ENCODE data around the gene OOEP. TPM values are rescaled to one million over a fixed set of nuclear protein-coding genes. Genes with fewer than 3 reads are reported as not detected.

OOEP gene
- total RNA-seq, 1 experiment from 2014 or later, result not detected

DNA sequence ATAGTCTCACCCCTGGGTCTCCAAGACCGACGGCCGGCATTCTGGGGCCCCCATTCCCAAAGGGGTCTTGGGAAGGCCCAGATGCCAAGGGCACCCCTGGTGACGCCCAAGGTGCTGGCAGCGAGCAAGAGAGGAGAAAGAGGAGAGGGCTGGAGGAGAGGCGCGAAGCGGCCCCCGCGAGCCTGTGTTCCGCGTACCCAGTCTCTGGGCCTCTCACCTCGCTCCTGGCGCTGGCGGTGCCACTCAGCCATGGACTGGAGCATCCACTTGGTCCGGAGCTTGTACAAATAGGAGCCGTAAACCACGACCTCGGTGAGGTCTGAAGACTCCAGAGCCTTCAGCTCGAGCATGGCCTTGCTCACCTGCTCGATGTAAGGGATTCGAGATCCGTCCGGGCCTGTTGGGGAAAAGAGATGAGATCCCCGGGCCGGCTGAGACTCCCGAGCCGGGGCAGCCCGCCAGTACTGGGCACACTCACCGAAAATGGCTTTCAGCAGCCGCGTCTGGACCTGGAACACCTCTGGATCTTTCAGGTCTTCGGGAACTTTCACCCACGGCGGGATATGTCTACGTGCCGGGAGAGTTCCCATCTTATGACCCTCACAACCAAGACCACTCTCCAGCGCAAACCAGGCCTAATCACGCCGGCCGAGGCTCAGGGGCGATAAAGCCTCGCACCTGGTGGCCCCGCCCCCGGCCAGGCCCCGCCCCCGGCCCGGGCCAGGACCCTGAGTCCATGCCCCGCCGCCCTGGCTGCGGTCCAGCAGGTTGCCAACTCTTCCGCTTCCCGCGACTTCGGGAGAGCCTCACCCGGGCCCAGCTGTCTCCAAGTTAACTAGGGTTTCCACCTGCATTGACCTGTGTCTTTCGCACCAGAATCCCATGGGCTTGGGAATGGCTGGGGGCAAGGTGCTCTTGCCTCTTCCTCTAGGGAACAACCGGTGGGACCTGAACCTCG is 15.8 kb downstream of the OOEP start, which contains the start of gene DPPA5:
Gene DPPA5 (minus strand): TSS at position 641 of the 958 bp plus-strand sequence. CDS start 51 bp downstream, at position 590.
- POLR2A ChIA-PET, result no interaction called here
- RAD21 ChIA-PET (ENCODE audit: low non-redundant PET in 1 of 2, low total read pairs in 2 of 2, uncharacterized antibody in 2 of 2, unreplicated experiment in 2 of 2), result no interaction called here

DNA sequence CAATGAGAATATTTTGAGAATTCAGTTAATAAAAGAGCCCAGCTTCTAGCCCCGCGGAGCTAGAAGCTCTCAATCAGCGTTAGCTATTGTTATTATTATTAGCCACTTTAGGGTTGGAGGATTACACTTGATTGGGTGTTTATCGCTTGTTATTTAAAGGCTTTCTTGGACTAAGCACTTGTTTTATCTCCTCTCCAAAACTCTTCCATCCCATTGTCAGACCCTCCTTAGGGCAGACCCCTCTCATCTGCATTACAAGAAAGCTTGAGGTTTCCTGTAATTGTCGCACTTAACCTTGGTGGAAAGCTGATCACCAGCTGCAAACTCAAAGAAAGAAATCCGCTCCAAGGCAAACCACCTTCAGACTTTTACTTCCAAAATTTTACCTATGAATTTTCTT is 20.4 kb downstream of the OOEP start:
- DNase-seq (ENCODE audit: low read depth, low spot score) (no peak), ATAC-seq (no peak)
- Histone ChIP-seq H3K79me2 (ENCODE audit: insufficient read depth, low read length) (no peaks in the 10 kb centered on the region), H3K27me3 (ENCODE audit: insufficient read depth, low read length) (no peaks in the 10 kb centered on the region), H3K36me3 (ENCODE audit: control insufficient read depth in 1 of 2, insufficient read depth in 2 of 2, low read length in 2 of 2) (no peaks in the 10 kb centered on the region), H3K9ac (ENCODE audit: low read length) (no peak overlapping the region), H2AFZ (ENCODE audit: low read depth, low read length, poor library complexity, severe bottlenecking) (no peak overlapping the region), H3K4me2 (ENCODE audit: low read length) (no peak overlapping the region), H3K9me2 (ENCODE audit: insufficient read depth) (no peaks in the 10 kb centered on the region), H3K27ac (ENCODE audit: low read depth, low read length) (no peak overlapping the region), H3K4me1 (ENCODE audit: control insufficient read depth in 1 of 2, insufficient read depth in 2 of 2, low read length in 2 of 2) (no peaks in the 10 kb centered on the region), H4K20me1 (ENCODE audit: insufficient read depth) (no peaks in the 10 kb centered on the region), H3K9me3 (ENCODE audit: control insufficient read depth in 1 of 2, insufficient read depth in 1 of 2, low read depth in 1 of 2, low read length in 2 of 2) (no peaks in the 10 kb centered on the region), H3K4me3 (replicated peaks in 1 of 2; ENCODE audit: low read depth in 1 of 2, low read length in 2 of 2) (no peak overlapping the region)
- ChIA-PET CTCF (no interaction called here), RAD21 (ENCODE audit: low non-redundant PET in 1 of 2, low total read pairs in 2 of 2, uncharacterized antibody in 2 of 2, unreplicated experiment in 2 of 2) (no interaction called here), POLR2A (interaction anchor here (1.4 kb wide), 1 partner anchor 165 kb away, joined by 4 read pairs; no protein-coding TSS in a partner anchor)
- intact Hi-C loops (cut with micrococcal nuclease), result no loop called here
- BruUV-seq (replicated peaks), result no TSS peak
- TF ChIP-seq FOSL1 (IDR thresholded peaks at IDR 0.05; ENCODE audit: low read depth) (no peak), YY1 (IDR thresholded peaks at IDR 0.05; ENCODE audit: extremely low read depth, insufficient replicate concordance, low read depth, low read length) (no peak), SP1 (IDR thresholded peaks at IDR 0.05; ENCODE audit: low read depth) (no peak), ZNF274 (IDR thresholded peaks at IDR 0.05; ENCODE audit: low read depth, low read length) (no peak), EZH2phosphoT487 (IDR thresholded peaks at IDR 0.05; ENCODE audit: borderline replicate concordance) (no peak), JUND (IDR thresholded peaks at IDR 0.05) (no peak), CBX3 (IDR thresholded peaks at IDR 0.05; ENCODE audit: low read depth) (no peak), ELF1 (IDR thresholded peaks at IDR 0.05; ENCODE audit: borderline replicate concordance, low read depth) (no peak), EGR1 (IDR thresholded peaks at IDR 0.05; ENCODE audit: low read depth) (no peak), RAD21 (IDR thresholded peaks at IDR 0.05; ENCODE audit: low read depth) (no peak), TCF7L2 (IDR thresholded peaks at IDR 0.05; ENCODE audit: borderline replicate concordance, extremely low read depth, insufficient read depth, insufficient read length) (no peak), POLR2A (IDR thresholded peaks at IDR 0.05; ENCODE audit: borderline replicate concordance, extremely low read depth, insufficient read depth, insufficient read length) (no peak)
- TF ChIP-seq, protein P1, sequence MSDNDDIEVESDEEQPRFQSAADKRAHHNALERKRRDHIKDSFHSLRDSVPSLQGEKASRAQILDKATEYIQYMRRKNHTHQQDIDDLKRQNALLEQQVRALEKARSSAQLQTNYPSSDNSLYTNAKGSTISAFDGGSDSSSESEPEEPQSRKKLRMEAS (IDR thresholded peaks at IDR 0.05), result no peak
- TF ChIP-seq, protein P2, sequence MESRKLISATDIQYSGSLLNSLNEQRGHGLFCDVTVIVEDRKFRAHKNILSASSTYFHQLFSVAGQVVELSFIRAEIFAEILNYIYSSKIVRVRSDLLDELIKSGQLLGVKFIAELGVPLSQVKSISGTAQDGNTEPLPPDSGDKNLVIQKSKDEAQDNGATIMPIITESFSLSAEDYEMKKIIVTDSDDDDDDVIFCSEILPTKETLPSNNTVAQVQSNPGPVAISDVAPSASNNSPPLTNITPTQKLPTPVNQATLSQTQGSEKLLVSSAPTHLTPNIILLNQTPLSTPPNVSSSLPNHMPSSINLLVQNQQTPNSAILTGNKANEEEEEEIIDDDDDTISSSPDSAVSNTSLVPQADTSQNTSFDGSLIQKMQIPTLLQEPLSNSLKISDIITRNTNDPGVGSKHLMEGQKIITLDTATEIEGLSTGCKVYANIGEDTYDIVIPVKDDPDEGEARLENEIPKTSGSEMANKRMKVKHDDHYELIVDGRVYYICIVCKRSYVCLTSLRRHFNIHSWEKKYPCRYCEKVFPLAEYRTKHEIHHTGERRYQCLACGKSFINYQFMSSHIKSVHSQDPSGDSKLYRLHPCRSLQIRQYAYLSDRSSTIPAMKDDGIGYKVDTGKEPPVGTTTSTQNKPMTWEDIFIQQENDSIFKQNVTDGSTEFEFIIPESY (IDR thresholded peaks at IDR 0.05; ENCODE audit: extremely low read depth, insufficient replicate concordance, low read length), result no peak
- TF ChIP-seq, protein P3, sequence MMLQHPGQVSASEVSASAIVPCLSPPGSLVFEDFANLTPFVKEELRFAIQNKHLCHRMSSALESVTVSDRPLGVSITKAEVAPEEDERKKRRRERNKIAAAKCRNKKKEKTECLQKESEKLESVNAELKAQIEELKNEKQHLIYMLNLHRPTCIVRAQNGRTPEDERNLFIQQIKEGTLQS (IDR thresholded peaks at IDR 0.05), result no peak

More for the DNA sequence above, 15.8 kb downstream of the OOEP start, which contains the start of gene DPPA5:
- DNase-seq (ENCODE audit: low read depth, low spot score) (no peak), ATAC-seq (no peak)
- CTCF ChIA-PET, result no interaction called here
- H3K4me1 ChIP-seq (ENCODE audit: control insufficient read depth in 1 of 2, insufficient read depth in 2 of 2, low read length in 2 of 2), result no peaks in the 10 kb centered on the region
- TF ChIP-seq RAD21 (IDR thresholded peaks at IDR 0.05; ENCODE audit: low read depth), result no peak
- no peak for TF ChIP-seq EGR1 (IDR thresholded peaks at IDR 0.05; ENCODE audit: low read depth)
- no peak for TF ChIP-seq SRF (IDR thresholded peaks at IDR 0.05; ENCODE audit: low read depth)
- TF ChIP-seq, protein P3 (IDR thresholded peaks at IDR 0.05), result no peak
- no peak for TF ChIP-seq FOSL1 (IDR thresholded peaks at IDR 0.05; ENCODE audit: low read depth)
- no peak for TF ChIP-seq ZNF274 (IDR thresholded peaks at IDR 0.05; ENCODE audit: low read depth, low read length)
- H2AFZ ChIP-seq (ENCODE audit: low read depth, low read length, poor library complexity, severe bottlenecking), result no peak within 1 kb of the TSS
- no peaks in the 10 kb centered on the region for H3K27me3 ChIP-seq (ENCODE audit: insufficient read depth, low read length)
- H3K9me3 ChIP-seq (ENCODE audit: control insufficient read depth in 1 of 2, insufficient read depth in 1 of 2, low read depth in 1 of 2, low read length in 2 of 2), result no peaks in the 10 kb centered on the region
- BruUV-seq (replicated peaks), result no TSS peak
- H3K9ac ChIP-seq (ENCODE audit: low read length), result no peak within 1 kb of the TSS
- H3K36me3 ChIP-seq (ENCODE audit: control insufficient read depth in 1 of 2, insufficient read depth in 2 of 2, low read length in 2 of 2), result no peaks in the 10 kb centered on the region
- H3K27ac ChIP-seq (ENCODE audit: low read depth, low read length), result no peak within 1 kb of the TSS
- no peaks in the 10 kb centered on the region for H3K9me2 ChIP-seq (ENCODE audit: insufficient read depth)
- no peak within 1 kb of the TSS for H3K4me2 ChIP-seq (ENCODE audit: low read length)
- no peaks in the 10 kb centered on the region for H4K20me1 ChIP-seq (ENCODE audit: insufficient read depth)
- no peaks in the 10 kb centered on the region for H3K79me2 ChIP-seq (ENCODE audit: insufficient read depth, low read length)
- no peak within 1 kb of the TSS for H3K4me3 ChIP-seq (replicated peaks in 1 of 2; ENCODE audit: low read depth in 1 of 2, low read length in 2 of 2)
- intact Hi-C loops (cut with micrococcal nuclease), result no loop called here
